ENCODE data around the gene C8G. TPM values are rescaled to one million over a fixed set of nuclear protein-coding genes. Genes with fewer than 3 reads are reported as not detected.

Gene C8G
- total and polyA plus RNA-seq, 2 of the 4 experiments (the other 2 are of a cell fraction): 0.80 TPM; not detected in 1

DNA sequence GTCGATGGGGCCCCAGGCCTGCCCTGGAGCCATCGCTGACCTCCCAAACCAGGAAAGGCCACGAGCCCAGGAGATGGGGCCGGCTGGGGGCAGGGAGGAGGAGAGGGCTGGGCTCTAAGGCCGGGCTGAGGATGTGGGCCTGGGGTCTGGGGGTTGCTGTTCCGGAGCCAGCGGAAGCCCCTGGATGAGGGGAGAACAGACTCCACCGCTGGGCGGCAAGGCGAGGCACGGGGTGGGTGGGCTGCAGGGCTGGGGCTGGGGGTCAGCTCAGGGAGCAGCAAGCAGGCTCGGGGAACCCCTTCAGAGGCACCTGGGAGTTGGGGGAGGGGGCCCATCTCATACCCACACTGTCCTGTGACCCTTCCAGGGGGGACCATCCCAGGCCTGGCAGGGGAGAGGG is 18.7 kb downstream of the C8G start:
- Histone ChIP-seq H2BK5ac (ENCODE audit: low read depth, low read length, poor library complexity, severe bottlenecking) (no peak overlapping the region), H4K20me1 (ENCODE audit: insufficient read depth, low read length) (no peaks in the 10 kb centered on the region), H2BK20ac (ENCODE audit: low read depth, low read length) (no peak overlapping the region), H3K4me3 (ENCODE audit: insufficient read depth, low read depth, low read length) (no peak overlapping the region), H3K9me3 (ENCODE audit: control insufficient read depth, insufficient read depth, low read length) (no peaks in the 10 kb centered on the region), H3K27ac (ENCODE audit: insufficient read depth, low read length) (no peak overlapping the region), H3K4me2 (ENCODE audit: low read depth, low read length) (no peak overlapping the region), H2BK120ac (ENCODE audit: low read depth, low read length) (no peak overlapping the region), H3K23ac (ENCODE audit: low read depth, low read length) (no peak overlapping the region), H2AK5ac (ENCODE audit: low read depth, low read length) (no peak overlapping the region), H4K8ac (ENCODE audit: low read depth in 2 of 2, low read length in 2 of 2) (no peak overlapping the region), H3K9ac (ENCODE audit: low read depth, low read length) (no peak overlapping the region), H2AFZ (replicated peaks; ENCODE audit: low read length, poor library complexity) (no peak overlapping the region), H3K14ac (replicated peaks; ENCODE audit: low read depth, low read length) (no peak overlapping the region), H3K9me1 (ENCODE audit: insufficient read depth, low read length) (peaks cover 2% of the 10 kb centered on the region; the same call in 1 of the 2 replicates), H3K4me1 (ENCODE audit: control insufficient read depth, insufficient read depth, low read length) (no peaks in the 10 kb centered on the region), H2BK15ac (ENCODE audit: low read depth, low read length) (no peak overlapping the region), H2AK9ac (replicated peaks; ENCODE audit: low read depth, low read length, poor library complexity) (no peak overlapping the region), H3K4ac (ENCODE audit: low read depth, low read length) (no peak overlapping the region), H3K18ac (ENCODE audit: low read depth, low read length) (no peak overlapping the region), H3K56ac (ENCODE audit: extremely low read depth, insufficient read depth, low read length) (no peak overlapping the region), H4K91ac (ENCODE audit: insufficient read depth, low read depth, low read length) (no peak overlapping the region), H4K5ac (ENCODE audit: low read depth, low read length) (no peak overlapping the region), H3K79me1 (ENCODE audit: low read depth in 1 of 2, low read length in 2 of 2) (no peaks in the 10 kb centered on the region), H3K27me3 (ENCODE audit: control insufficient read depth, insufficient read depth, low read length) (peaks cover 21% of the 10 kb centered on the region), H3K36me3 (ENCODE audit: control insufficient read depth, insufficient read depth, low read length) (no peaks in the 10 kb centered on the region)
- in situ Hi-C loops (cut with MboI; ENCODE audit: low sequenced_read_pairs) (no loop called here), intact Hi-C loops (cut with micrococcal nuclease) (no loop called here), dilution Hi-C loops (cut with HindIII; ENCODE audit: low sequenced_read_pairs, unreplicated experiment) (no loop called here)
- ATAC-seq (ENCODE audit: low read depth) (no peak), DNase-seq (no peak)
- WGBS, 2 experiments (ENCODE audit: extremely low coverage in 2 of 2, insufficient read length in 1 of 2): 62% methylated on average over 5 of the region's 12 CpGs; no CpG with 5 or more reads in 1 of the 2 experiments
- POLR2A ChIA-PET (ENCODE audit: unreplicated experiment): no interaction called here
- no TSS peak for BruUV-seq (replicated peaks)
- TF ChIP-seq CTCF (conservative IDR thresholded peaks at IDR 0.05; ENCODE audit: low read depth, low read length) (no peak), POLR2A (IDR thresholded peaks at IDR 0.05; ENCODE audit: low read depth, low read length) (no peak), MAFK (IDR thresholded peaks at IDR 0.05; ENCODE audit: low read depth, low read length) (no peak)
- CTCF ChIA-PET: no interaction called here

Data from IMR-90 (cell line).